C1 segment of cervical spinal cord (tissue), 14 donors: ENCODE data around the gene ADARB2.

Experiments used
- DNase-seq, 14 donors: peaks; one replicate each; lab custom pipeline; 2025; lab: John Stamatoyannopoulos, UW

The ADARB2 gene

DNA sequence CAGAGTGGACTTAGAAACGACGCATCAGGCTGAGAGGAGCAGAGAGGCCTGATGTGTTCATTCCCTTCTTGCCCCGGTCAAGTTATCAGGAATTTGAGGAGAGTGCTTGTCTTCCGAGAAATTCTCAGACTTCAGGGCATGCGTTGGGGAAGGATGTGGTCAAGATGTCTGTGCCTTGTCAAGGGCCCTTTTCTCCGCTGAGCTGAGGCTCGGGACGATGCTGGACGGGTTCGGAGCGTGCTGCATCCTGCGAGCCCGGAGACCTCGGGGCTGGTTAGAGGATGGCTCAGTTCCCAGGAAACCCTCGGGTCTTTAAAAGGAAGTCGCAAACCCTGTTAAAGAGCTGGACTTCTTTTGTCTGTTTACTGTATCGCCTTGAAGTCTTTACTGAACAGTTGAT is 325.4 kb downstream of the ADARB2 start:
- DNase-seq = no peak

- DNase-seq = no peak
Measured at GRCh38 chr10:1411451-1411850, 325.9 kb downstream of the ADARB2 start.

GRCh38 chr10:1410469-1411395 is 326.6 kb downstream of the ADARB2 start:
- DNase-seq = no peak

DNA sequence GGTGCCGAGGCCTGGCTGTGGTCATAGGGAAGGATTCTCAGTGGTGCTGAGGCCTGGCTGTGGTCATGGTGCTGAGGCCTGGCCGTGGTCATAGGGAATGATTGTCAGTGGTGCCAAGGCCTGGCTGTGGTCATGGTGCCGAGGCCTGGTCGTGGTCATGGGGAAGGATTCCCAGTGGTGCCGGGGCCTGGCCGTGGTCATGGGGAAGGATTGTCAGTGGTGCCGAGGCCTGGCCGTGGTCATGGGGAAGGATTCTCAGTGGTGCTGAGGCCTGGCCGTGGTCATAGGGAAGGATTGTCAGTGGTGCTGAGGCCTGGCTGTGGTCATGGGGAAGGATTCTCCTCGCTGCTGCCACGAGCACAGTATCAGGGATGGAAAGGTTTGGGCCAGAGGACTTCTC is 327.3 kb downstream of the ADARB2 start:
- DNase-seq = no peak

GRCh38 chr10:1409392-1409791 is 327.9 kb downstream of the ADARB2 start:
- DNase-seq = no peak

- DNase-seq = no peak
Measured at GRCh38 chr10:1408651-1409367, 328.5 kb downstream of the ADARB2 start.

GRCh38 chr10:1406967-1407945 is 330.1 kb downstream of the ADARB2 start:
- no peak for DNase-seq

DNA sequence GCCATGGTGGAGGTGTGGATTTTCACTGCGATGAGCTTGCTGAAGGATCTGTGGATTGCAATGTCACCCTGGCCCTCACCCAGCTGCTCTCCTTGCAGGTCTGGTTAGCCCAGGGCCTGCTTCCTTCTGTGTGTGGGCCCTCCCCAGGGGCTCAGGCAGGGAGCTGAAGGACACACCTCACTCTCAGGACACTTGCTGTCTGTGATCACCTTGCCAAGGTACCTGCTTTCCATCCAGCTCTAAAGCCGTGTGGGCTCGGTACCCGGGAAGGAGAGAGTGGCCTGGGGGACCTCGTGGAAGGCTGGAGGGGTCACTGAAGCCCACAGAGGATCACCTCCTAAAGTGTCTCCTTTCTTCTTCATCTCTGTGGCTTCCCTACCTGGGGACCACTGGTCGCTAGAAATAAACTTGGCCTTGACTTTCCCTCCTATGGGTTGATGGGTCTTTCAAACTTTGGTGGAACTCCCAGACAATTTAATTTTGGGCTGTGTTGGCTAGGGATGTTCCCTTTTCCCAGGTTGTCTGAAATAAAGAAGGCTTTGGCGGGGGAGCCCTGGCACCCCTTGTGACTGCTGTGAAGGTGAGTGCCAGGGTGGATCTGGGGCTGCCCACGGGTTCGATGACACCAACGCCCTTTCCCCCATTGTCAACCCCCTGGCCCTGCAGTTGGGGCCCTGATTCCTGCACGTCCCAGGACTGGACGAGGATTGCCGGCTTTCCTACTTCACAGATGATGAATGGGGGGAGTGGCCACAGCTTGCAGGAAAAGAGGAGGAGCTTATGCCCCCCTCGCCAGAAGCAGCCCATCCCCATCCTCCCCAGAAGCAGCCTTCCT is 331.0 kb downstream of the ADARB2 start:
- no peak for DNase-seq

GRCh38 chr10:1404323-1405260 is 332.7 kb downstream of the ADARB2 start:
- DNase-seq = no peak

DNA sequence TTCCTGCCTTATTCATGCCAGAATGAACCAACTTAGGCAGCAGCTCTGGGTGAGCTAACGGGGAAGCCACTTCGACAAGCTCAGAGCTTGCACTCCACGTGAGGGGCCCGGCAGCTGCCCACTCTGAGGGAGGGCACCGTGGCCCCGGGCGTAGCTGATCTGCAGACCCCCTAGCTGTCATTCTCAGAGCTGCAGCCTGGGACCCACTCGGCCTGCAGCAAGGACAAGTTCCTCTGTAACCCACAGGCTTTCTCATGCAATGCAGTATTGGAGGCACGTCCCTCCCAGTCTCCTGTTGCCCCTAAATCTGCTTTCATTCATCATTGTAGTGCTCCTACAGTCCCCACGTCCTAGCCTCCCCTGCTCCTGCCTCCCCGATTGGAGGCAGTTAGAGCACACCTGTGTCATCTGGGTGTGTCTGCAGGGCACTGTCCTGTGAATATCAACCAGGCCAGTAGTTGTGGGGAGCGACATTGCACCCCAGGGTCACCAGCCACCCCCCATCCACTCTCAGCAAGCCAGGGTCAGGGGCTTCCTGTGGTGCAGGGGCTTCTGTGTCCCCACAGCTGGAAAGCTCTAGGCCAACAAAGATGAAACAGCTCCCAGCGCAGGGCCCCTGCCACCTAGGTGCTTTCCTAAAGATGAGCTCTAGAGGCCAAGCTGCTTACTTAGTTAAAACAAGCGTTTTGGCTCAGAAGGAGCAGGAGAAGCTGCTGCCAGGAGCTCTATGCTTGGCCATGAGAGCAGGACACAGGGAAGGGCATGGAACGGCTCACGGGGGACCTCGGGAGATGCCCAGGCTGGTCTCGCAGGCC is 333.6 kb downstream of the ADARB2 start:
- DNase-seq = no peak

GRCh38 chr10:1402816-1403507 is 334.4 kb downstream of the ADARB2 start:
- no peak for DNase-seq

DNA sequence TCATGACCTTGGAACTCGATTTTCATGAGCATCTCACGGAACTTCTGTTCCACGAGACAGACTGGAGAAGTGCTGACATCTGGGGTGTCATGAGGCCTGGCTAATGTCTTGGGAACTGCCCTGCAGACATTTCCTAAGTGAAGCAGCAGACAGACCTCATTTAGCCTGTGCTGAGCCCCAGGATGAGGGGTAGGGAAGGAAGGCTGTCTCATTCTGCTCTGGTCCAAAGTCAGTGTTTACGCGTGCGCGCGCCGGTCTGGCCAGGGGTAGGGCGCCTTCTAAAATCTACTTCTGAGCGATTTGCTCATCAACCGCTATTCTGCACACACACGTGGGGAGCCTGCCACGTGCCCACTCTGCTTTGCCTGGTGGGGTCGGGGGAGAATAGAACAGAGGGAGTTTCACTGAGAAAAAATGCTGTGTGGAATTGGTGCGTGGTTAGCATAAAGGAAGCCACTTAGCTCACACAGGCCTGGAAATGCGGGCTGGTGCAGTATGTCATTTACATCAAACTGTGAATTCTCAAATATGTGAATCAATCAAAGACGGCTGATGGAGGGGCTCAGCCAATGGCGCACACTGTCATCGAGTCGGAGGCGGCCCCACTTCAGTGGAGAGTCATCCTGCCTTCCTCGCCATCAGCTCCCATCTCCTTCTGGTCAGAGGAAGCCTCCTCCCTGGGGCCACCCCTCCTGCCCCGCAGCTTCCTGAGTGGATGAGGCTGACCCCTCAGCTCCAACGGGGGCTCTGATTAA is 335.1 kb downstream of the ADARB2 start:
- no peak for DNase-seq

- DNase-seq = no peak
Measured at GRCh38 chr10:1401071-1401965, 336.0 kb downstream of the ADARB2 start.

- DNase-seq = no peak
Measured at GRCh38 chr10:1400101-1401070, 336.9 kb downstream of the ADARB2 start.
